Renal cortical epithelial cell (primary cell): ENCODE results near the gene TRIO. TPM values are rescaled to one million over a fixed set of nuclear protein-coding genes. Genes with fewer than 3 reads are reported as not detected.
A peak's percentile ranks its signal among the peaks of the same experiment; 100 is the strongest.

ENCODE experiments used
- DNase-seq: peaks from one replicate; pipeline ENCODE4 v3.0.0-alpha.2; 2011; ENCODE audit warnings: low read depth
- total RNA-seq: library from RNA; depleted of rRNA; stranded (reverse); fragments of >200 nt; gene quantifications from 2 replicates; pipeline ENCODE4 v1.2.3, GENCODE V29; 2014

The TRIO gene
- total RNA-seq, 1 donor from 2014 or later = 408 TPM

DNA sequence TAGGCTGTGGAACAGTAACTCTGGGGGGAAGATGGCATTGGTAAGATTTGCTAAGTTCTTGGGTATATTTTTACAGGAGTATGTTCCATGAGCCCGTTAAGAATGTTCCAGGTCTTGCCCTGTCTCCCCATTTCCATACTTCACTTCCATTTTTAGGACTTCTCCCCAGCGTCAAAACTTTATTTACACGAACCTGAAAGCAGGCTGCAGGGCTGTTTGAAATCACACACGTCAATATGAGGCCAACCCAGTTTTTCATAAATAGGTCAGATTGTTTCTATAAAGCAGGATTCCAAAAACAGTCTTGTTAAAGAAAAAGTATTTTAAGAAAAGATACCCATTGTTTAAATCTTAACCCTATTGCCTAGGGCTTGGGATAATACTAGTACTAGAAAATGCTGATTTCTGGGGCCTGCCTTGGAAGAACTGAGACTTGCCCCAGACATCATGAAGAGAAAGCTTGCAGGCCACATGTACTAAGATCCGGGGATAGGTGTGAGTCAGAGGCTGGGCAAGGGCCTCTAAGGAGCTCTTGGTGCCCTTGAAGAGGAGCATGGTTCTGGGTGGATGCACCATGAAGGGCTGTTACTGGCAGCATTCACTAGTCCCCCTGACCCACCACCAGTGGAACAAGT is 24.2 kb downstream of the TRIO start:
- DNase-seq = peak; percentile 84

DNA sequence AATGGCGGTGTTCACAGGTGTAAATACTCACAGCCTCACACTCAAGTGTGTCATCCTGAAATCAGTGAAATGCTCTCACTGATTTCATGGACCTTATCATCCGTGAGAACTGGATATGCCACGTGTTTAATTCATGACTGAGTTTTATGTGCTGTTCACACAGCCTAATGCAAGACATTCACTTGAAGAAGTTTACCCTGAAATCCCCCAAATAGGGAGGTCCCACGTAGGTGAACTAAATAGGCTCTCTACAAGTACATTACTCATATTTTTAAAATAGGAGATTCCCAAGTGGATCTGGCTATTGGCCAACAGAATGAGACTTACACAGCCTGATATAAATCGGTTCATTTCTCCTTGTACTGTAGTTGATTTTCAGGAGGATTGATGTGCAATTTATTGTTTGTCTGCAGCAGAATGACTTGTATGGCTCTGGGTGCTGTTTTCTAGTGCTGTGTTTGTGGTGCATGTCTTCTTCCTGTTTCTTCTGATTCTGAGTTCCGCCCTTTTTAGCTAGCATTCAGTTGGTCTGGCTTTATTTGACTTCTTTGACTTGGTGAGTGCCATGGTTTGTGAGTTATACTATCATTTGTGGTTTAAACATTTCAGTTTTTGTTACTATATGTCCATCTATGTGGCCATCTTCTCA is 25.1 kb downstream of the TRIO start:
- peak; percentile 63 for DNase-seq

DNA sequence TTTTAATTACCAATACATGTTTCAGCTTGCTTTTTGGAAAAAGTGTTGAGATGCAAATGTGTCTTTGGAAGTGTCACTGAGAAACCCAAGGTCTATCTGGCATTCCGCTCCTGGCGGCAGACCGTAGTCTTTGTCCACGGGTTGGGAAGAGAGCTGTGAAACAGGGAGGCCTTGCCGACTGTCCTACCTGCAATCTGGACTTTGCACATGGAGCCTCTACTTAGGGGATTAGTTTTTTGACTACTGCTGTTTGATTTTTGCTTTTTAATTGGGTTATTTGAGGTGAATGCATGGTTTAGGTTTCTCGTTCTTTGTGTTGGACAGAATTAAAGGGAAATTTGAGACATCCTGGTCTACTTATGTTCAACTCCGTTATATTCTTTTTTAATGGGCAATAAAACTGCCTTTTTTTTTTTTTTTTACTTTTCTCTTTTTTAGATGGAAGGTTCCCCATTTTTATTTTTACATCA is 25.7 kb downstream of the TRIO start:
- DNase-seq = no peak

DNA sequence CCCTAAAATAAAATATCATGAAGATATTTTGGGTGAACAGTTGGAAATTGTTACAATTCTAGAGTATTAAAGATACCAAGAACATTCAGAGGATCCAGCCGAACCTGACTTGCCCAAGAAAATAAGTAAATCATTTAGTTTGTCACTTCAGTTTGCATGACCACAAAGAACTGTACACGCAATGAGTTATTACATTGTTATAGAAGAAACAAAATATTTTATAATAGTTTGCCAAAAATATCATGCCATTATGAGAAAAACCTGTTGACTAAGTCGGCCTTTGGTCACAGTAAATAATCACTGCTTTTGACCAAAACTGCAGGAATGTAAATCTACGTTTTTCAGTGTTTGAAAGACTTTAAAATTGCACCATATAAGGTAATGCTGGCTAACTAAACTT is 27.9 kb downstream of the TRIO start:
- DNase-seq = no peak

DNA sequence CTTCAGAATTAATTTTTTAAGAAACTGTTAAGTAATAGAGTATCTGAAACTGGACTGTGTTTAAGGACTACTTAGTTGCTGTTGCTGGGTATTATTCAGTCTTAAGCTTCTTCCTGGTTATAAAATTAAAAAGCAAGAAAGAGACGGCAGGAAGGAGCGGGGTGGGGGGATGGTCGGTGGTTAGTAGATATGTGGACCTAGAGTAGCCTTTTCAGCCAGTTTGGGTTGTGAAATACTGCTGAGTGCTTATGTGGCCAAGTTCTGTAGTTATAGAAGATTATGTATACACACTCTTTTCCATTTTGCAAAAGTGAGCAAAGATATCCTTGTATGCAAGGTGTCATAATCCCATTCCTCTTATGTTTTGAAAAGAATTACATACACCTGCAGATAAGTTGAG is 28.5 kb downstream of the TRIO start:
- peak; percentile 47 for DNase-seq

DNA sequence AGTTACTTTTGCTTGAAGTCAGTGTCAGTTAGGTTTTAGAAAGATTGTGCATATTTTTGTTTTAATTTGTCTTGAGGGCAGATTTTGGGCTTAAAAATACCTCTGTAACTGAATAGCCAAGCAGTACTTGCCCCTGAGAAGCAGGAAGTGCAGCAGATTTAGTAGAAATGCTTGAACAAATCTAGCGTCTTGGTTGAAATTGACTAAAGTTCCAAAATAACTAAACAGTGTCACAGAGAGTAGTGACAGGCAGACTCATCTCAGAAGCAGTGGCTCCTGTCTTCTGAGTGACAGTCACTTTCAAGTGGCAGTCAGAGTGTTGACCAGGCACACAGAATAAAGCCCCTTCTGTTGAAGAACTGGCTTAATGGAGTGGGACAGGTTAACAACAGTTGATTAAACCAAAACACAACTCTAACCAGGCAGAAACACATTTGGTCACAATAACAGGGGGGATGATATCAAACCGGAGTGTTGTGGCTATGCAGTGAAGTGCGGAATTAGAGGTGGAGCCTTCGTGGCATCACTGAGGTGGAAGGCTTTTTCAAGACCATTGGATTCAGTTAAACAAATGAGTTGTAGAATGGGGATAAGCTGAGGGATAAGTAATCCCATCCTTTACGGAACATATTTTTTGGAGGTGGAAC is 29.1 kb downstream of the TRIO start:
- DNase-seq = no peak

DNA sequence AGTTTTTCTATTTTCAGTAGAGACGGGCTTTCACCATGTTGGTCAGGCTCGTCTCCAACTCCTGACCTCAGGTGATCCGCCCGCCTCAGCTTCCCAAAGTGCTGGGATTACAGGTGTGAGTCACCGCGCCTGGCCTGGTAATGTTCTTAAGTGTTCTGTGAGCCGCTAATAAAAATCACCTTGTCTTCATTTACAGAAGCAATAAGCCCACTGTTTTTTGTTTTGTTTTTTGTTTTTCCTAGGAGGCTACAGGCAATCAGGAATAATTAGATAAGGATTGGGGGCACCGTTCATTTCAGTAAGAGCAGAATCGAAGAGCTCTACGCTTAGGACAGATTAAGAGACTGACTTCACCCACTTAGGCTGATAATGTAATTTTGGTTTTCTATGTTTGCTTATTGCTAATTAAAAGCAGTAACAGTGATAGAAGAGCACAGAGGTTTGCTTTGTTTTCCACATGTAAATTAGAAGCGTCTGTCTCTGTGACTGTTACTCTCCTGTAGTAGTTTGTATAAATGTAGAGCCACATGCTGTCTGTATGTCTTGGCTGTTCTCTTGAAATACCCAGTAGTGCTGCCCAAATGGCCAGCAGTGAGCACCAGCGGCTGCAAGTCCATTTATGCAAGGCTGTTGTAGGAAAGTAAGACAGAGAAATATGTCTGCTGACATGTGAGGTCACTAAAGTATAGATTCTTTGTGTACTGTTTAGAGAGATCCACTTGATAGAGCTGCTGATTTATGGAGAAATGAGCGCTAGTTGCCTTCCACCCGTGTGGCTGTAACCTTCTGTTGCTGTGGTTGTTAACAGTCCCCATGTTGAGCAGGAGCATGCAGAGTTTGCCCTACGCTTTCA is 30.5 kb downstream of the TRIO start:
- no peak for DNase-seq

DNA sequence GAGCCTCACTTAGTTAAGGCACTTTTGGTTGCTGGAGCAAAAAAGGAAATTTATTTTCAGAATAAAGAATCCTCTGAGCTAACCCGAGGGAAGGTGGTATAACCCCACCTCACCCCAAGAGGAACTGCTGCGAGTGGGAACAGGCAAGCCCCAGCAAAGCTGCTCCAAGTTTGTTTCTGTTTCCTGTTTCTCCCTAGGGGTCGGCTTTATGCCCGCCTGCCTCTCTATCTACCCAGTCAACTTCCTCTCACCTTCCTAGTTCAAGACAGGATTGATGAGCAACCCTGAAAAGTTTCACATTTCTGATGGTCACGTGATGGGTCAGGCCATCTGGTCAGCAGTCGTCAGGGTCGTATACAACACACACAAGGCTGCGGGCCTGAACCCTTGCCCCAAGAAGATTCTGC is 31.1 kb downstream of the TRIO start:
- peak; percentile 54 for DNase-seq

DNA sequence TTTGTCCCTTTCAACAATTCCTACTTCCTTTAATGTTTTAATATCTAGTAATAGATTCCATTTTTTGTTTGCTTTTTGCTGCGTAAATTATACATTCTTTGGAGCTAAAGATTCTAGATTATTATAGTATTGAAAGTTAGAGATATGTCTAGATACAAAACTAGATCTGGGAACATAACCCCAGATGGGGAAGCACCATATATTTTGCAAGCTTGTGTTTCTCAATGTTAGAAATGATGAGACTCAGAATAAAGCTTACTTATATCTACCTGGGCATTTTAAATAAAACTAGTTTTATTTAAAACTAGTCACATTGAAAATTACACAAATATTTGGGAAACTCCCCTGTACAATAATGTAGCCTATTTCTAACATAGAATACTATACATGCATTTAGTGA is 32.2 kb downstream of the TRIO start:
- DNase-seq = no peak

DNA sequence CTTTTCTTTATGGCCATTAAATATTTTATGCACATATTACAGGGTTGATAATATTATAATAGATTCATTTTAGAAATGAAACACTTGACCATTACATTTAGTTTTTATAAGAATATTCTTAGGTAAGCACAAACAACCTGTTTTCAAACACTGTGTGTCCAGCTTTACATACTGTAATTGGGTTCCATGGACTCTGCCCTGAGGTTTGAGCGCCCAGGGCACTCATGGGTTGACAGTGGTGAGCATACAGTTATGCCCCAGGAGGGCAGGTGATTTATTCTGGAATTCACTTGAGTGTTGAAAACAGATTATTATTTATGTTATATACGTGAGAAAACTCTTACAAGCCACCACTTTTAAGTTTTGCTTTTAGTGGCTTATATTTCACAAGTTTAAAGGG is 33.7 kb downstream of the TRIO start:
- DNase-seq = no peak

DNA sequence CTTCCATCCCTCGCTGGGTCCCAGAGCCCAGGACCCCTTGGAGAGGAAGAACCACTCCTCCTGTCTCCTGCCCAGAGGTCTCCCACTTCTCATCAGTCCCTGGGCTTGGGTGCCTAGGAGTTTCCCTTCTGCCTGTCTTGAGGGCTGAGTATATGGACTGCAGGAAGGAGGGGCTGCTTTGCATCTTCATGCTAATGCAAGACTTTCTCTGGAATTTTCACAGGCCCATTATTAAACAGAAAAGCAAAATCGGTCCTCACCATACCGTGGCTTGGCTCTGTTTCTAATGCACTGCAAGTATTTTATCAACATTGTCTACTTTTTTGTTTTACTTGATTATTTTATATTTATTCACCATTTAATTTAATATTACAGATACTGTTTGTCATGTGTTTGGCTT is 34.5 kb downstream of the TRIO start:
- DNase-seq = no peak

DNA sequence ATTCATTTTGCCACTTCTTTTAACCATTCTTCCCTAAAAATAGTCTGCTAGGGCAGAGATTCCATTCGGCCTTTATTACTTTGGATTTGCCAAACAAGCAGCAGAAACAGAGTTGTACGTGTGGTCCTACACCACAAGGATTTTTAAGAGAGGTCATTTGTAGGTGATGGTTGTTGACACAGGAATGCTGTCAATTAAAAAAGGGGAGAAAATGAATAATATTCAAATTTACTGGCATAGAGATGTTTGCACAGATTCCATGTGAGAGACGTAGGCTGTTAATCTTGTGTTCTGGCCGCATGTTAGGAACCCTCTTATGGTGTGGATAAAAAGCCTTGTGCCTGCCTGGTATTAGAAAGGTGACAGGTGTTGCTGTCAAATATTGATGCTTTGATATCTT is 34.9 kb downstream of the TRIO start:
- DNase-seq = no peak

DNA sequence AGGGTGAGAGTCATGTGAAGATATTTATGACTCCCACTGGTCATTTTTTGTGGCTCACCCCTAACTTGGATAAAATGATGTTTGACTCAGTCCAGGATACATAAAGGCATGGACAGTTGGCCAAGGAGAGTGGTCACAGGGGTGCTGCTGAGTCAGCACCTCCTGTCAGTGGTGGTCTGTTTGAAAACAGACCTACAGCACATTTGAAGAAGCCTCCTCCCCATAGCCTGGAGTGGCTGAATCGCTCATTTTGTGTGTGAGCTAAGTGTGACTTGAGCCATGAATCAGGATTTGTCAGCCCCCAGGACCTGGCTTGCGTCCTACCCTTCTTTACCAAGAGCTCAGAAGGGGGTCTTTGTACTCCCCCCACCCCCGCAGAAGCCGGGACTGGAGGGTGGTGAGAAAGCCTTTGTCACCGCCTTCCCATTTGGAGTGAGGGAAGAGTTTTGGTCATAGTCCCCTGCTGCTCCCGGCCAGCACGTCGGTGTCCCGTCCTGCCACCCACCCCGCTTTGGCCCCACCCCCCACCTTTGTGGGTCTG is 35.6 kb downstream of the TRIO start:
- DNase-seq = peak; percentile 76

DNA sequence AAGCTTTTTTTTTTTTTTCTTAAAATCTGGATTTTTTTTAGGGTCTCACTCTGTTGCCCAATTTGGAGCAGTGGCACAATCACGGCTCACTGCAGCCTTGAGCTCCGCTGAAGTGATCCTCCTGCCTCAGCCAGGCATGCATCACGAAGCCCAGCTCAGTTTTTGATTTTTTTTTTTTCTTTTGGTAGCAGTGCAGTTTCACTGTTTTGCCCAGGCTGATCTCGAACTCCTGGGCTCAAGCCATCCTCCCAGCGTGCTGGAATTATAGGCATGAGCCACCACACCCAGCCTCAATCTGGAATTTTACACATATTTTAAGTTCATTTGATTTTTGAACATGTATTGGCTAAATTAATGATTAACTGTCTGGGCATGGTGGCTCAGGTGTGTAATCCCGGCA is 36.3 kb downstream of the TRIO start:
- DNase-seq = peak; percentile 53

DNA sequence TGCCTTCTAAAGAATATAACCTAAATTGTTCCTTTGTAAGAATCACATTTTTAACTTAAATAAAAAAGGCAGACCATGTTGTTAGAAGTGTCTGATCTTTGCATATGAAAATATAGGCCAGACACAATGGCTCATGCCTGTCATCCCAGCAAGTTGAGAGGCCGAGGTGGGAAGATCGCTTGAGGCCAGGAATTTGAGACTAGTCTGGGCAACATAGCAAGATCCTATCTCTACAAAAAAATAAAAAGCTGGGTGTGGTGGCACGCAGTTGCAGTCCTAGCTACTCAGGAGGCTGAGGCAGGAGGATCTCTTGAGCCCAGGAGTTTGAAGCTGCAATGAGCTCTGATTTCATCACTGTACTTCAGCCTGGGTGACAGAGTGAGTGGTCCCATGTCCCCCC is 37.3 kb downstream of the TRIO start:
- no peak for DNase-seq

DNA sequence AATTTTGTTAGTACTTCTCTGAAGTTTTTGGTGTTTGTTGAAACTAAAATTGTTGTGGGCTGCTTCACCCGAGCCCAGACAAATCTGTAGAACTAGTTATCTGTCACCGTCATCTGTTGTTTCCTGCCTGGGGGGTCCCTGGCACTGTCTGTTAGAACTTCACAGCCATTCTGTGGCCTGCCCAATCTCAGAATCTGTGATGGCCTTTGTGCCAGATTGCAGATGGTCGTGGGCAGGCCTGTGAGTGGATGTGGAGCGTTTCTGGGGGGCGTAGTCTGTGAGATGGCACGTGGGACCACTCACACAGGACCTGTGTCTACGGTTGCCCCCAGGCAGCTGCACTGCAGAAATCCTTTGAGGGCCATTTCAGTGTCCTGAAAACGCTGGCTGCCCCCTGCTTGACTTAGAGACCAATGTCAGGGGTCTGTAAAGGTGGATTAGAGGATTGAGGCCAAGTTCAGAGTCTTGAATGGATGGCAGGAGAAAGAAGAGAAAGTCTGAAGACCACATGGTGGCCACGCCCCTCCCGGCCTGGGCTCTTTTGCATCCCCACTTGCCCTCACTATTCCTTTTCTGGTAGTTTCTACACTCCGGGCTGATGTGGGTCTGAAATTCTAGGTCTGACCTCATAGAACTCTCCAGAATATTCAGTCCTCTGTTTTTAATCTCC is 38.3 kb downstream of the TRIO start:
- no peak for DNase-seq

DNA sequence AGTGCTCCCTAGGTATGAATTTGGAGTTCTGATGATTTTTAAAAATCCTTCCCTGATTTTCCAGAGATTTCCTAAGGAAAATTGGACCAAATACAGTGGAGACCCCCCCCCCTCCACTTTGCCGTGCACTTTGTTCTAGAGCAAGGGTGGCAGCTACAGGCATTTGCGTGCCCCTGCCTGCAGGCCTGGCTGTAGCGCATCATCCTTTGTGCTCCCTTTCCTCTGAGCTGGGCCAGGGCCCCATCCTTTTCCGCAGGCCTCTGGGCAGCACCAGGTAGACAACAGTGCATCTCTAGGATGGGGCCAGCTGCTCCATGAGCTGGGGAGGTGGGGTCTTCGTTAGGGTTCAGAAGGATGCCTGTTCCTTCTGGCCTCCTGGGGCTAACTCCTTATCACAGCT is 39.6 kb downstream of the TRIO start:
- no peak for DNase-seq

DNA sequence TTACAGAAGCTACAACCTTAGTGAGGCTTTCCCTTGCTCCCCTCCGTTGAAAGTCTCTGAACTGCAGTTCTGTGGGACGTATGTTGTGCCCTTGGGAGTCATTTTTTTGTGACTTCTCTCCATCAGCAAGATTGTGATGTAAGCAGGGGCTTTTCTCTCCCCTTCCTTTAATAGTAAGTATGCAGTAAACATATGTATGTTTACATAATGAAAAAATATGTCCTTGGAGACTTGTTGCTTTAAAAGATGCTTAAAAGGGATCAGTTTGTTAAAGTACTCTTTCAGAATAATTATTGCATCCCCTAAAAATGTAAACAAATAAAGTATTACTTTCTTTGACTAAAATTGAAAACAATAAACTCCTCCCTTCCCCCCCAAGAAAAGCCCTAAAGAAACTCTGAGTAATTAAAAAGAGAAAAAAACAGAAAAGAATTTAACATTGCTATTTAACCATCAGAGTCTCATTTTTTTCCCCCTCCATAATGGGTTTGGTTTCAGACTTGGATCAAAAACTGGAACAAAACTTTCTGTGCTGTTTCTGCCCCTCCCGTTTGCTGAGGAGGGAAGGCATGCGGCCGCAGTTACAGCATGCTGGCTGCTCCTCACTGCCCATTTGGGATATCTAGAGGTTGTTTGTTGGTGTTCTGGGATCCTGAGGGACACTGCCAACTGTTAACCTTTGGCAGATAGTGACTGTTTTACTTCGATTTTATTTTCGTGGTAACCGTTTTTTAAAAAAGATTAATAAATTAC is 40.2 kb downstream of the TRIO start:
- no peak for DNase-seq

DNA sequence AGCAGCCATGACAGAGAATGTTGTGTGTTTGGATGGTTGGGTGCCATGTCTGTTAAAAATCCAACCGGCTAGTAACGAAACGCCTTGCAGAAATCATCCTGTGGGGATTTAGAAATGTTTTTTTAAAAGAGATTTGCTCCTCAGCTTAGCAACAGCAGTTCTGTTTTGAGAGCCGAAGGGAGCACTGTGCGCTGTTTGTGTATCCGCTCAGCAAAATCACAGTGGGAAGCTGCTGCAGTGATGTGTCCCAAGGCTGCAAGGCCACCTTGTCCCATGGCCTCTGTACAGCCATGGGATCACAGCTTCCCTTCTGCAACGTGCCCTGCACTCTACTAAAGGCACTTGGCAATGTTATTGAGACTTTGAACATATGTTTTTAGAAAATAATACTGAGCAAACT is 40.9 kb downstream of the TRIO start:
- DNase-seq = no peak

DNA sequence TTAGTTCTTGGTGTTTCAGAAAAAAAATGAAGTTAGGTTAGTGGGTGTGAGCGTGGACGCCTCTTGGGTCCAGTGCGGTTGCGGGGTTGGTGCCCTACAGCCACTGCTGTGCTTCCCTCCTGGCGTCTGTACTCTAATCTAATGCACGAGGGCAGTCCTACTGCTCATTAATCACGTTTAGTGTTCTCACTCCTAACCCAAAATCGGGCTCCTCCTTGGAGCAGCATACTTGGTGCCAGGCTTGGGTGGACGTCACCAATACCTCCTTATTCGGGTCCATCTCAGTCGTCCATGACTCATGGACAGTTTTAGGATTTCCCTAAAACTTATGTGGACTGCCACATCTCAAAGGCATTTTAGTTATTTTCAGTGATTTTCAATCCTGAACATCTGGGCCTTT is 41.6 kb downstream of the TRIO start:
- DNase-seq = no peak
